Measurements from ENCODE around the gene FAM168A.

Gene FAM168A

GRCh38 chr11:73393479-73394415 lies 204.2 kb downstream of the FAM168A start:
- no peak overlapping the region for H3K27ac ChIP-seq (ENCODE audit: low read length)
- H3K4me3 ChIP-seq (ENCODE audit: low read length): no peak overlapping the region
- H3K79me2 ChIP-seq (ENCODE audit: low read length): peaks cover 5% of the 10 kb centered on the region; the same call in 1 of the 2 replicates
- no peaks in the 10 kb centered on the region for H3K9me2 ChIP-seq (replicated peaks; ENCODE audit: insufficient read depth, low read length)
- no peaks in the 10 kb centered on the region for H3K4me1 ChIP-seq (ENCODE audit: low read length)
- DNase-seq: peak; percentile 59
- no peaks in the 10 kb centered on the region; the same call in 1 of the 2 replicates for H4K20me1 ChIP-seq (ENCODE audit: insufficient read depth, low read length)
- H3K9me3 ChIP-seq (replicated peaks; ENCODE audit: insufficient read depth, low read length): no peaks in the 10 kb centered on the region
- no peaks in the 10 kb centered on the region for H3K27me3 ChIP-seq (replicated peaks; ENCODE audit: insufficient read depth, low read length)
- H3K36me3 ChIP-seq (replicated peaks; ENCODE audit: insufficient read depth, low read length): no peaks in the 10 kb centered on the region
- H2AFZ ChIP-seq (ENCODE audit: low read length): no peak overlapping the region
- H3K4me2 ChIP-seq (ENCODE audit: low read depth, low read length): no peak overlapping the region
- TF ChIP-seq EZH2phosphoT487 (IDR thresholded peaks at IDR 0.05; ENCODE audit: low read length) (no peak), EZH2 (optimal IDR thresholded peaks at IDR 0.05; ENCODE audit: low read depth, low read length) (no peak), CTCF (IDR thresholded peaks at IDR 0.05; ENCODE audit: low read length) (peak; percentile 66)
- H3K9ac ChIP-seq (ENCODE audit: low read length): no peak overlapping the region
- no peaks in the 10 kb centered on the region for H3F3A ChIP-seq (ENCODE audit: insufficient read depth, low read length)

- Histone ChIP-seq H3K4me3 (ENCODE audit: low read length) (no peak overlapping the region), H3K9me3 (replicated peaks; ENCODE audit: insufficient read depth, low read length) (no peaks in the 10 kb centered on the region), H2AFZ (ENCODE audit: low read length) (no peak overlapping the region), H4K20me1 (ENCODE audit: insufficient read depth, low read length) (no peaks in the 10 kb centered on the region; the same call in 1 of the 2 replicates), H3F3A (ENCODE audit: insufficient read depth, low read length) (no peaks in the 10 kb centered on the region), H3K9me2 (replicated peaks; ENCODE audit: insufficient read depth, low read length) (no peaks in the 10 kb centered on the region), H3K79me2 (ENCODE audit: low read length) (peaks cover 10% of the 10 kb centered on the region), H3K36me3 (replicated peaks; ENCODE audit: insufficient read depth, low read length) (no peaks in the 10 kb centered on the region), H3K9ac (ENCODE audit: low read length) (no peak overlapping the region), H3K4me2 (ENCODE audit: low read depth, low read length) (no peak overlapping the region), H3K4me1 (ENCODE audit: low read length) (no peaks in the 10 kb centered on the region), H3K27ac (ENCODE audit: low read length) (no peak overlapping the region), H3K27me3 (replicated peaks; ENCODE audit: insufficient read depth, low read length) (no peaks in the 10 kb centered on the region)
- DNase-seq: no peak
- no peak for TF ChIP-seq CTCF (IDR thresholded peaks at IDR 0.05; ENCODE audit: low read length)
- no peak for TF ChIP-seq EZH2 (optimal IDR thresholded peaks at IDR 0.05; ENCODE audit: low read depth, low read length)
- no peak for TF ChIP-seq EZH2phosphoT487 (IDR thresholded peaks at IDR 0.05; ENCODE audit: low read length)
Measured at GRCh38 chr11:73393011-73393380, 204.9 kb downstream of the FAM168A start.

GRCh38 chr11:73392108-73393010 lies 205.6 kb downstream of the FAM168A start:
- no peaks in the 10 kb centered on the region for H3K9me2 ChIP-seq (replicated peaks; ENCODE audit: insufficient read depth, low read length)
- no peak overlapping the region for H3K4me2 ChIP-seq (ENCODE audit: low read depth, low read length)
- DNase-seq: no peak
- no peaks in the 10 kb centered on the region for H3K27me3 ChIP-seq (replicated peaks; ENCODE audit: insufficient read depth, low read length)
- no peak overlapping the region for H3K27ac ChIP-seq (ENCODE audit: low read length)
- H3K4me3 ChIP-seq (ENCODE audit: low read length): no peak overlapping the region
- H4K20me1 ChIP-seq (ENCODE audit: insufficient read depth, low read length): no peaks in the 10 kb centered on the region; the same call in 1 of the 2 replicates
- no peak overlapping the region for H3K9ac ChIP-seq (ENCODE audit: low read length)
- no peaks in the 10 kb centered on the region for H3K36me3 ChIP-seq (replicated peaks; ENCODE audit: insufficient read depth, low read length)
- H2AFZ ChIP-seq (ENCODE audit: low read length): no peak overlapping the region
- no peaks in the 10 kb centered on the region for H3K9me3 ChIP-seq (replicated peaks; ENCODE audit: insufficient read depth, low read length)
- no peaks in the 10 kb centered on the region for H3K4me1 ChIP-seq (ENCODE audit: low read length)
- peaks cover 16% of the 10 kb centered on the region for H3K79me2 ChIP-seq (ENCODE audit: low read length)
- no peaks in the 10 kb centered on the region for H3F3A ChIP-seq (ENCODE audit: insufficient read depth, low read length)
- TF ChIP-seq EZH2phosphoT487 (IDR thresholded peaks at IDR 0.05; ENCODE audit: low read length) (no peak), EZH2 (optimal IDR thresholded peaks at IDR 0.05; ENCODE audit: low read depth, low read length) (no peak), CTCF (IDR thresholded peaks at IDR 0.05; ENCODE audit: low read length) (no peak)
